ENCODE measurements around the gene BTBD8. TPM values are rescaled to one million over a fixed set of nuclear protein-coding genes. Genes with fewer than 3 reads are reported as not detected.

Gene BTBD8
- total RNA-seq, 1 experiment from 2014 or later = 3.0 TPM

- Histone ChIP-seq H3K4me3 (ENCODE audit: insufficient read depth, low read depth, low read length) (no peak overlapping the region), H3K36me3 (replicated peaks; ENCODE audit: control insufficient read depth, insufficient read depth, low read length) (no peaks in the 10 kb centered on the region), H3K27me3 (ENCODE audit: control insufficient read depth, insufficient read depth, low read length) (no peaks in the 10 kb centered on the region)
- no peak for DNase-seq
Observed at GRCh38 chr1:92123868-92124267, 43.7 kb downstream of the BTBD8 start.

- no peaks in the 10 kb centered on the region for H3K36me3 ChIP-seq (replicated peaks; ENCODE audit: control insufficient read depth, insufficient read depth, low read length)
- H3K27me3 ChIP-seq (ENCODE audit: control insufficient read depth, insufficient read depth, low read length) = no peaks in the 10 kb centered on the region
- no peak overlapping the region for H3K4me3 ChIP-seq (ENCODE audit: insufficient read depth, low read depth, low read length)
- DNase-seq = no peak
Observed at GRCh38 chr1:92125204-92125603, 45.1 kb downstream of the BTBD8 start.

- Histone ChIP-seq H3K27me3 (ENCODE audit: control insufficient read depth, insufficient read depth, low read length) (no peaks in the 10 kb centered on the region), H3K4me3 (ENCODE audit: insufficient read depth, low read depth, low read length) (no peak overlapping the region), H3K36me3 (replicated peaks; ENCODE audit: control insufficient read depth, insufficient read depth, low read length) (no peaks in the 10 kb centered on the region)
- DNase-seq = no peak
Observed at GRCh38 chr1:92126088-92126487, 45.9 kb downstream of the BTBD8 start.

GRCh38 chr1:92134331-92134730 lies 54.2 kb downstream of the BTBD8 start:
- Histone ChIP-seq H3K36me3 (replicated peaks; ENCODE audit: control insufficient read depth, insufficient read depth, low read length) (no peaks in the 10 kb centered on the region), H3K4me3 (ENCODE audit: insufficient read depth, low read depth, low read length) (no peak overlapping the region), H3K27me3 (ENCODE audit: control insufficient read depth, insufficient read depth, low read length) (no peaks in the 10 kb centered on the region)
- DNase-seq = no peak

- no peaks in the 10 kb centered on the region for H3K36me3 ChIP-seq (replicated peaks; ENCODE audit: control insufficient read depth, insufficient read depth, low read length)
- DNase-seq = no peak
- H3K4me3 ChIP-seq (ENCODE audit: insufficient read depth, low read depth, low read length) = no peak overlapping the region
- H3K27me3 ChIP-seq (ENCODE audit: control insufficient read depth, insufficient read depth, low read length) = no peaks in the 10 kb centered on the region
Observed at GRCh38 chr1:92136341-92136740, 56.2 kb downstream of the BTBD8 start.

GRCh38 chr1:92154934-92155333 lies 74.8 kb downstream of the BTBD8 start:
- no peak for DNase-seq
- Histone ChIP-seq H3K4me3 (ENCODE audit: insufficient read depth, low read depth, low read length) (no peak overlapping the region), H3K36me3 (replicated peaks; ENCODE audit: control insufficient read depth, insufficient read depth, low read length) (no peaks in the 10 kb centered on the region; the same call in 1 of the 2 replicates), H3K27me3 (ENCODE audit: control insufficient read depth, insufficient read depth, low read length) (no peaks in the 10 kb centered on the region)

GRCh38 chr1:92159593-92159992 lies 79.4 kb downstream of the BTBD8 start:
- Histone ChIP-seq H3K27me3 (ENCODE audit: control insufficient read depth, insufficient read depth, low read length) (no peaks in the 10 kb centered on the region), H3K36me3 (replicated peaks; ENCODE audit: control insufficient read depth, insufficient read depth, low read length) (no peaks in the 10 kb centered on the region), H3K4me3 (ENCODE audit: insufficient read depth, low read depth, low read length) (no peak overlapping the region)
- DNase-seq = no peak

GRCh38 chr1:92165389-92165788 lies 85.2 kb downstream of the BTBD8 start:
- Histone ChIP-seq H3K27me3 (ENCODE audit: control insufficient read depth, insufficient read depth, low read length) (no peaks in the 10 kb centered on the region), H3K36me3 (replicated peaks; ENCODE audit: control insufficient read depth, insufficient read depth, low read length) (no peaks in the 10 kb centered on the region), H3K4me3 (ENCODE audit: insufficient read depth, low read depth, low read length) (no peak overlapping the region)
- DNase-seq = no peak

- H3K4me3 ChIP-seq (ENCODE audit: insufficient read depth, low read depth, low read length) = no peak overlapping the region
- H3K36me3 ChIP-seq (replicated peaks; ENCODE audit: control insufficient read depth, insufficient read depth, low read length) = no peaks in the 10 kb centered on the region
- DNase-seq = no peak
- no peaks in the 10 kb centered on the region for H3K27me3 ChIP-seq (ENCODE audit: control insufficient read depth, insufficient read depth, low read length)
Observed at GRCh38 chr1:92167151-92167550, 87.0 kb downstream of the BTBD8 start.

GRCh38 chr1:92168657-92169056 lies 88.5 kb downstream of the BTBD8 start:
- peak; percentile 7 for DNase-seq
- Histone ChIP-seq H3K4me3 (ENCODE audit: insufficient read depth, low read depth, low read length) (no peak overlapping the region), H3K27me3 (ENCODE audit: control insufficient read depth, insufficient read depth, low read length) (no peaks in the 10 kb centered on the region), H3K36me3 (replicated peaks; ENCODE audit: control insufficient read depth, insufficient read depth, low read length) (no peaks in the 10 kb centered on the region)

GRCh38 chr1:92169214-92170005 lies 89.3 kb downstream of the BTBD8 start:
- Histone ChIP-seq H3K36me3 (replicated peaks; ENCODE audit: control insufficient read depth, insufficient read depth, low read length) (no peaks in the 10 kb centered on the region), H3K4me3 (ENCODE audit: insufficient read depth, low read depth, low read length) (no peak overlapping the region), H3K27me3 (ENCODE audit: control insufficient read depth, insufficient read depth, low read length) (no peaks in the 10 kb centered on the region)
- no peak for DNase-seq

GRCh38 chr1:92184632-92185031 lies 104.5 kb downstream of the BTBD8 start:
- H3K36me3 ChIP-seq (replicated peaks; ENCODE audit: control insufficient read depth, insufficient read depth, low read length) = no peaks in the 10 kb centered on the region
- H3K4me3 ChIP-seq (ENCODE audit: insufficient read depth, low read depth, low read length) = no peak overlapping the region
- DNase-seq = no peak
- no peaks in the 10 kb centered on the region for H3K27me3 ChIP-seq (ENCODE audit: control insufficient read depth, insufficient read depth, low read length)

GRCh38 chr1:92186081-92186480 lies 105.9 kb downstream of the BTBD8 start:
- H3K36me3 ChIP-seq (replicated peaks; ENCODE audit: control insufficient read depth, insufficient read depth, low read length) = no peaks in the 10 kb centered on the region
- H3K27me3 ChIP-seq (ENCODE audit: control insufficient read depth, insufficient read depth, low read length) = no peaks in the 10 kb centered on the region
- H3K4me3 ChIP-seq (ENCODE audit: insufficient read depth, low read depth, low read length) = no peak overlapping the region
- DNase-seq = no peak

GRCh38 chr1:92188436-92189255 lies 108.5 kb downstream of the BTBD8 start:
- H3K27me3 ChIP-seq (ENCODE audit: control insufficient read depth, insufficient read depth, low read length) = no peaks in the 10 kb centered on the region; the same call in 1 of the 2 replicates
- no peaks in the 10 kb centered on the region for H3K36me3 ChIP-seq (replicated peaks; ENCODE audit: control insufficient read depth, insufficient read depth, low read length)
- no peak overlapping the region for H3K4me3 ChIP-seq (ENCODE audit: insufficient read depth, low read depth, low read length)
- no peak for DNase-seq

- Histone ChIP-seq H3K4me3 (ENCODE audit: insufficient read depth, low read depth, low read length) (no peak overlapping the region), H3K27me3 (ENCODE audit: control insufficient read depth, insufficient read depth, low read length) (no peaks in the 10 kb centered on the region; the same call in 1 of the 2 replicates), H3K36me3 (replicated peaks; ENCODE audit: control insufficient read depth, insufficient read depth, low read length) (no peaks in the 10 kb centered on the region)
- no peak for DNase-seq
Observed at GRCh38 chr1:92191726-92192125, 111.6 kb downstream of the BTBD8 start.
